Activated T-helper 17 cell treated with anti-CD3 and anti-CD28 coated beads, Interleukin-2, amount 50 U/mL, for 72 hours (primary cell): ENCODE data around the gene MED10. TPM values are rescaled to one million over a fixed set of nuclear protein-coding genes. Genes with fewer than 3 reads are reported as not detected.
"Not testable (repeated sequence)": the region's sequence is repeated elsewhere in the genome, so short reads cannot be mapped to it uniquely, and the experiment has no call there.

ENCODE experiments used
- ATAC-seq: fragments of 150-1000 bp; cut with Tn5 transposase; replicated peaks from 2 replicates; pipeline ENCODE4 v1.10.0; 2021; ENCODE audit warnings: mild to moderate bottlenecking, moderate library complexity
- H3K27ac Mint-ChIP-seq: one replicate; pipeline ENCODE4 v1.8.0; 2022; ENCODE audit warnings: mixed read lengths
- H3K27me3 Mint-ChIP-seq: one replicate; pipeline ENCODE4 v1.8.0; 2022; ENCODE audit warnings: mixed read lengths
- H3K36me3 Mint-ChIP-seq: one replicate; pipeline ENCODE4 v1.8.0; 2022; ENCODE audit warnings: low read depth, mild to moderate bottlenecking, mixed read lengths
- H3K4me1 Mint-ChIP-seq: one replicate; pipeline ENCODE4 v1.8.0; 2022; ENCODE audit warnings: mixed read lengths
- H3K4me3 Mint-ChIP-seq: one replicate; pipeline ENCODE4 v1.8.0; 2022; ENCODE audit warnings: mild to moderate bottlenecking, mixed read lengths
- H3K9me3 Mint-ChIP-seq: one replicate; pipeline ENCODE4 v1.8.0; 2022; ENCODE audit warnings: mixed read lengths
- total RNA-seq, 2 donors: library from RNA; stranded (reverse); gene quantifications; one replicate each; pipeline ENCODE4 v1.2.3, GENCODE V29; 2022

Gene MED10
- total RNA-seq, 2 donors from 2014 or later: 65.8 to 92.1 TPM

DNA sequence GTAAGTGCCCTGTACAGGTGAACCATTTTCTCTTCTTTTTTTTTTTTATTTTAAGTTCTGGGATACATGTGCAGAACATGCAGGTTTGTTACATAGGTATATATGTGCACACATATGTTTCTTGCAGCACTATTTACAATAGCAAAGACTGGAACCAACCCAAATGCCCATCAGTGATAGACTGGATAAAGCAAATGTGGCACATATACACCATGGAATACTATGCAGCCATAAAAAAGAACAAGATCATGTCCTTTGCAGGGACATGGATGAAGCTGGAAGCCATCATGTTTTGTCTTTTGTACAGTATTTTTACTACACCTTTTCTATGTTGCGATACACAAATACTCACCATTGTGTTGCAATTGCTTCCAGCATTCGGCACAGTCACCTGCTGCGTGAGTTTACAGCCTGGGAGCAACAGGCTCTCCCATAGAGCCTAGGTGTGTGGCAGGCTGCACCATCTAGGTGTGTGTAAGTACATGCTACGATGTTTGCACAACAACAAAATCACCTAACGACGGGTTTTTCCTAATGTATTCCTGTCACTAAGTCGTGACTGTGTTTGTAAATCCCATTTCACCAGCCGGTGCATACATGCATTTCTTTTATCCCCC is 20.4 kb downstream of the MED10 start:
- not testable (repeated sequence) for H3K4me3 Mint-ChIP-seq, ATAC-seq, H3K27me3 Mint-ChIP-seq, H3K9me3 Mint-ChIP-seq, H3K27ac Mint-ChIP-seq, H3K4me1 Mint-ChIP-seq
- peaks cover 19% of the 10 kb centered on the region for H3K36me3 Mint-ChIP-seq

DNA sequence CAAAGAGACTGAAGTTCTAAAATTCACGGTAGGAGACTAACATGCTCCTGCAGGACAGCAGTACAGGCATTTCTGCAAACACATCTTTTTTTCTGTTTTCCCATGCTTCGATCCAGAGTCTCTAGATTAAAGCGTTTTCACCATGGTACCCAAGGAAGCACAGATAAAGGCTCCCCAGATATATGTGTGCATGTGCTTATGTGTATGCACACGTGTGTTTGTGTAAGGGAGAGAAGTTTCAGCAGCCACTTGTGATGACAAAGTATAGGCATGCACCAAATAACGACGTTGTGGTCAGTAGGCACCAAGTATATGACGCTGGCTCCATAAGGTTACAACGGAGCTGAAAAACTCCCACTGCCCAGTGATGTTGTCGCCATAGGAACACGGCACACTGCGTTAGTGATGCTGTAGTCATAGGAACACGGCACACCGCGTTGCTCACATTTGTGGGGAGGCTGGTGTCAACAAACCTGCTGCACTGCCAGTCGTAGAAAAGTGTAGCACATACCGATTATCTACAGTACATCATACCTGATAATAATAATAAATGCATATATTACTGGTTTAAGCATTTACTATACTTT is 21.7 kb downstream of the MED10 start:
- H3K9me3 Mint-ChIP-seq: no peaks in the 10 kb centered on the region
- H3K27ac Mint-ChIP-seq: no peak overlapping the region
- ATAC-seq: no peak
- no peaks in the 10 kb centered on the region for H3K27me3 Mint-ChIP-seq
- peaks cover 19% of the 10 kb centered on the region for H3K36me3 Mint-ChIP-seq
- peaks cover 9% of the 10 kb centered on the region for H3K4me1 Mint-ChIP-seq
- H3K4me3 Mint-ChIP-seq: no peak overlapping the region

GRCh38 chr5:6355294-6355693 is 23.1 kb downstream of the MED10 start:
- ATAC-seq: no peak
- peaks cover 8% of the 10 kb centered on the region for H3K4me1 Mint-ChIP-seq
- H3K36me3 Mint-ChIP-seq: peaks cover 14% of the 10 kb centered on the region
- no peaks in the 10 kb centered on the region for H3K27me3 Mint-ChIP-seq
- no peak overlapping the region for H3K27ac Mint-ChIP-seq
- no peak overlapping the region for H3K4me3 Mint-ChIP-seq
- H3K9me3 Mint-ChIP-seq: no peaks in the 10 kb centered on the region

GRCh38 chr5:6354848-6355247 is 23.5 kb downstream of the MED10 start:
- H3K27ac Mint-ChIP-seq: peak overlapping the region; percentile 12
- no peaks in the 10 kb centered on the region for H3K27me3 Mint-ChIP-seq
- H3K36me3 Mint-ChIP-seq: peaks cover 14% of the 10 kb centered on the region
- no peaks in the 10 kb centered on the region for H3K9me3 Mint-ChIP-seq
- ATAC-seq: no peak
- no peak overlapping the region for H3K4me3 Mint-ChIP-seq
- H3K4me1 Mint-ChIP-seq: peaks cover 3% of the 10 kb centered on the region

DNA sequence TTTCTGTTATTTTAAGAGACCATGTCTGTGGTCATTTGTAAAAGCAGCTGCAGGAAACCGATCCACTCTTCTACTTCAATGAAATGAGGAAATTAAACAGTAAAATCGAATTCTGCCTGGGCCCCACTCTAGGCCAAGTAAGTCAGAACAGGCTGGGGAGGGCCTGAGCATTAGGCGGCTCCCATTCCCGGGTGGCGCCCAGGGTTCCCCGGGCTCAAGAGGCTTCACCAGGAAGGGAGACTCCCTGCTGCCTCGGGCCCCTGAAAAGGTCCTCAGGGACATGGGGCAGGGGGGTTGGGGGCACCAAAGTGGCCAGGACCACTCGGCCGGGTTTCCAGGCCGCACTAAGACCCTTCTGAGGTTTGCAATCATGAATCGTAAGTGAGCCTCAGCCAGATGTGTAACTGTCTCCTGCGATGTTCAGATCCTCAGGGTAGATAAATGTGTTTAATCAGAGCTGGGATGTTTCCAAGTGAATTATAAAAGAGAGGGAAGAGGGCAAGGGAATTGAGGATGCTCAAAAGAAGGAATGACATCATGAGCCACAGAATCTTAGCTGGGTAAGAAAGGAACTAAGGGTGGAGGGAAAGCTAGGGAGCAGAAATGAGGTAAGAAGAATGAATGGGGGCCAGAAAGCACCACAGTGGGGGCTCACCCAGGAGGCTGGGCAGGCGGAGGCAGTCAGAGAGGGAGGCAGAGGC is 24.6 kb downstream of the MED10 start:
- Mint-ChIP-seq H3K9me3 (no peaks in the 10 kb centered on the region), H3K4me3 (no peak overlapping the region), H3K27me3 (no peaks in the 10 kb centered on the region), H3K27ac (peak overlapping the region; percentile 12), H3K4me1 (no peaks in the 10 kb centered on the region), H3K36me3 (peaks cover 12% of the 10 kb centered on the region)
- ATAC-seq: no peak

- no peak overlapping the region for H3K27ac Mint-ChIP-seq
- H3K27me3 Mint-ChIP-seq: no peaks in the 10 kb centered on the region
- H3K9me3 Mint-ChIP-seq: no peaks in the 10 kb centered on the region
- no peak overlapping the region for H3K4me3 Mint-ChIP-seq
- H3K4me1 Mint-ChIP-seq: no peaks in the 10 kb centered on the region
- no peaks in the 10 kb centered on the region for H3K36me3 Mint-ChIP-seq
- ATAC-seq: no peak
Measured at GRCh38 chr5:6350277-6351090, 27.9 kb downstream of the MED10 start.

DNA sequence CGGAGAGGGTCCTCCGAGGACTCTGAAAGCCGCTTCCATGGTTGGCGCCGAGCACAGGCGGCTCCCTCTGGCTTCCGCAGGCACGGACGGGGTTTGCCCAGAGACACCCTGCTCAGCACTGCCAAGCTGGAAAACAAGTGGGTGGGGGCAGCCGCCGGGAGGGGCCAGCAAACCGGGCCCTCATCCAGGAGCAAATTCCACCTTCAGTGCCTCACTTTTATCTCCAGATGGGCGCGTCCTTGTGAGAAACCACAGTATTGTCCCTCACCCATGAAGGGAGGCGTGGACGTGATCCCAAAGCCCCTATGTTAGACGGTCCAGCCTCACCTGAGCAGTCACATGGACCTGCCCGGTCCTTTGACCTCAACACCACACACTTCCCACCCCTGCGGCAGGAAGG is 29.0 kb downstream of the MED10 start:
- Mint-ChIP-seq H3K27ac (no peak overlapping the region), H3K4me1 (no peaks in the 10 kb centered on the region), H3K9me3 (no peaks in the 10 kb centered on the region), H3K4me3 (no peak overlapping the region), H3K36me3 (no peaks in the 10 kb centered on the region), H3K27me3 (no peaks in the 10 kb centered on the region)
- no peak for ATAC-seq

DNA sequence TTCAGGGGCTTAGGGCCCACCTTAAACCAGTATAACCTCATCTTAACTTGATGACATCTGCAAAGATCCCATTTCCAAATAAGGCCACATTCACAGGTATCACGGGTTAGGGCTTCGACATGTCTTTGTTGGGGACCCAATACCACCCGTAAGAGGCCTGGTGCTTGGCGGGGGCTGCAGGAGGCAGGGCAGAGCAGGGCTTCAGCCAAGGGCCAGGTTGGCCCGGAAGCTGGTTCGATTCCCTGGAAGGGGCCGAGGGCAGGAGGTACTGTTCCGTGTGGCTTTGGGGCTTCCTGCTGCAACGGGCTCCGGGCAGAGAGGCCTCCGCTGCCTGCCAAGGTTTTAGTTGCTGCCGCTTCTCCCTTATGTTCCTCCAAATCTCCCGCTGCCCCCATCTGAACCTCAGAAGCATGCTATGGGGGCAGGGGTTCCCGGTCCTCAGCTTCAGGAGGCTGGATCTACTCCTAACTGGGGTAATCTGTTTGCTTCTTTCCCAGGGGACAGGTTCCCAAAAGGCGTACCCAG is 29.8 kb downstream of the MED10 start:
- no peak for ATAC-seq
- no peak overlapping the region for H3K4me3 Mint-ChIP-seq
- no peaks in the 10 kb centered on the region for H3K27me3 Mint-ChIP-seq
- no peaks in the 10 kb centered on the region for H3K4me1 Mint-ChIP-seq
- no peak overlapping the region for H3K27ac Mint-ChIP-seq
- no peaks in the 10 kb centered on the region for H3K36me3 Mint-ChIP-seq
- no peaks in the 10 kb centered on the region for H3K9me3 Mint-ChIP-seq

DNA sequence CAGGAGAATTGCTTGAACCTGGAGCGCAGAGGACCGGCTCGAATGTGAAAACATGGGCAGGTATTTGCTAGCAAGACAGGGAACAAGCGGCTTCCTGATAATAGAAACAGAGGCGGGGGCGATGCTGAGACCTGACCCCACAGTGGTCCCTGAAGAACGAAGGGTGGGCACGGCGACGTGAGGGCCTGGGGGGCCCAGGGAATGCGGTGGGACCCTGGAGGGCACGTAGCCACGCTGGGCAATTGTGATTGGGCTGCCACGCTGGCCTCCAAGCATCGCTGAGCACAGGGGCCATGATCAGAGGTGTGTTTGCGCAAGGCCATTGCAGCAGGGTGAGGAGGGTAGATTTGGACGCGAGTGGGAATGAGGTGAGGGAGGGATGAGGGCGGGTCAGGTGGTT is 30.7 kb downstream of the MED10 start:
- no peak overlapping the region for H3K4me3 Mint-ChIP-seq
- ATAC-seq: no peak

DNA sequence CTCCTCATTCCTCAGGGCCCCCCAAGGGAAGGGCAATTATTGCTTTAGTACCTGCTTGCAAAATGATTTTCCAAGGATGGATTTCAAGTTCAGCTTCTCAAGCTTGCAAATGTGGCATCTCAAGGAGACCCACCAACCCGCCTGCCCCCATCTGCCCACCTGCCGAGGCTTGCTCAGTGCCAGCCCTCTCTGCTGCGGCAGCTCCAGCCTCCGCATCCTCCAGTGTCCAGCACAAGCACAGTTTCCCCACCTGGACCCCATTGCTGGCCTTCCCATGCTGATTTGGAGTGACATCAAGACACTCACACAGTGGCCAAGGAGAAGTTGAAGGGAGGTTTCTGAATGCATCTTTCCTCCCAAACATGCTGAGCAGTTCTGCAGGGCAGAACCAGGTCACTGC is 31.2 kb downstream of the MED10 start:
- H3K9me3 Mint-ChIP-seq: no peaks in the 10 kb centered on the region

More for the DNA sequence above, 30.7 kb downstream of the MED10 start:
- Mint-ChIP-seq H3K27ac (no peak overlapping the region), H3K4me1 (no peaks in the 10 kb centered on the region), H3K27me3 (no peaks in the 10 kb centered on the region), H3K36me3 (no peaks in the 10 kb centered on the region), H3K9me3 (no peaks in the 10 kb centered on the region)

DNA sequence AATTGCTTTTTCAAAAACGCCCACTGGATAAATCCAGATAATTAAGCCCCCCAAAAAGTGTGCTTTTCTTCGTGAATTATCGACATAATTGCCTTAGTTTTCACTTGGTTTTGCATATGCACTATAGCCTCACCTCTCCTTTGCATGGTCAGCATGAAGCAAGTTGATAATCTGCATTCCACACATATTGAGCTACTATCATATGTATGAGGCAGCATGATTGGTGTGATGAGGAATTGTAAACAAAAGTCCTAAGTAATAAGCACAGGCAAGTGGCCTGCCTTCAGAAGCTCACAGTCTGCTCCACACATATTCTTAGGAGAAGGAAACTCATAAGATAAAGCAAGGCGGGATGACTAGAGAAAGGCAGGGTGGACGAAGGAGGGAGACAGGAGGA is 33.8 kb downstream of the MED10 start:
- no peaks in the 10 kb centered on the region for H3K4me1 Mint-ChIP-seq
- ATAC-seq: no peak
- no peaks in the 10 kb centered on the region for H3K9me3 Mint-ChIP-seq
- H3K4me3 Mint-ChIP-seq: no peak overlapping the region
- H3K27ac Mint-ChIP-seq: no peak overlapping the region
- H3K36me3 Mint-ChIP-seq: no peaks in the 10 kb centered on the region
- no peaks in the 10 kb centered on the region for H3K27me3 Mint-ChIP-seq

More for the DNA sequence above, 31.2 kb downstream of the MED10 start:
- no peak for ATAC-seq
- Mint-ChIP-seq H3K27me3 (no peaks in the 10 kb centered on the region), H3K4me1 (no peaks in the 10 kb centered on the region), H3K4me3 (no peak overlapping the region), H3K36me3 (no peaks in the 10 kb centered on the region), H3K27ac (no peak overlapping the region)

GRCh38 chr5:6343951-6344592 is 34.3 kb downstream of the MED10 start:
- Mint-ChIP-seq H3K4me3 (no peak overlapping the region), H3K9me3 (no peaks in the 10 kb centered on the region), H3K36me3 (no peaks in the 10 kb centered on the region), H3K27ac (no peak overlapping the region), H3K4me1 (no peaks in the 10 kb centered on the region), H3K27me3 (no peaks in the 10 kb centered on the region)
- no peak for ATAC-seq

GRCh38 chr5:6342689-6343315 is 35.5 kb downstream of the MED10 start:
- Mint-ChIP-seq H3K27me3 (no peaks in the 10 kb centered on the region), H3K9me3 (no peaks in the 10 kb centered on the region), H3K27ac (no peak overlapping the region), H3K4me1 (no peaks in the 10 kb centered on the region), H3K36me3 (no peaks in the 10 kb centered on the region), H3K4me3 (no peak overlapping the region)
- no peak for ATAC-seq

- H3K27ac Mint-ChIP-seq: no peak overlapping the region
- no peak for ATAC-seq
- H3K36me3 Mint-ChIP-seq: no peaks in the 10 kb centered on the region
- H3K9me3 Mint-ChIP-seq: no peaks in the 10 kb centered on the region
- H3K27me3 Mint-ChIP-seq: no peaks in the 10 kb centered on the region
- no peak overlapping the region for H3K4me3 Mint-ChIP-seq
- H3K4me1 Mint-ChIP-seq: no peaks in the 10 kb centered on the region
Measured at GRCh38 chr5:6340100-6340499, 38.2 kb downstream of the MED10 start.
